PC-9 (cell line): ENCODE results near the gene RARS2. TPM values are rescaled to one million over a fixed set of nuclear protein-coding genes. Genes with fewer than 3 reads are reported as not detected.

Source experiments
- BruUV-seq: library from RNA; stranded (reverse); fragments of 400-500 nt; replicated peaks from 2 replicates; lab custom pipeline; 2021; lab: Mats Ljungman, UMichigan
- CTCF ChIA-PET: fragments of 300-600 bp; sonication (Branson Sonifier 250); formaldehyde crosslinking; loops from one replicate; lab custom pipeline; 2022; ENCODE audit warnings: antibody characterized with exemption; lab: Charles Lee
- POLR2A ChIA-PET: fragments of 300-600 bp; sonication (Branson Sonifier 250); formaldehyde crosslinking; loops from one replicate; lab custom pipeline; 2022; ENCODE audit warnings: antibody characterized with exemption; ENCODE audit not compliant: unreplicated experiment; lab: Charles Lee
- DNase-seq, 2 experiments: peaks; one replicate each; pipeline versions ENCODE4 v3.0.0 to v3.0.0-alpha.2; 2015 to 2022; ENCODE audit warnings: mixed read lengths in 1 of 2
- H2AFZ ChIP-seq: fragments of 200-600 bp; sonication (generic); 2 replicates; pipeline ENCODE4 v1.8.1; 2017; ENCODE audit warnings: antibody characterized with exemption
- H3F3A ChIP-seq: fragments of 200-600 bp; sonication (generic); 2 replicates; pipeline ENCODE4 v1.8.1; 2017; ENCODE audit warnings: antibody characterized with exemption, mild to moderate bottlenecking, low read depth; ENCODE audit not compliant: insufficient read depth
- H3K27ac ChIP-seq: fragments of 200-600 bp; sonication (generic); 2 replicates; pipeline ENCODE4 v1.6.1; 2016; ENCODE audit warnings: mixed run types
- H3K27me3 ChIP-seq: fragments of 200-600 bp; sonication (generic); 2 replicates; pipeline ENCODE4 v1.6.1; 2016; ENCODE audit warnings: low read depth, mixed run types; ENCODE audit not compliant: insufficient read depth
- H3K36me3 ChIP-seq: fragments of 200-600 bp; sonication (generic); 2 replicates; pipeline ENCODE4 v1.6.1; 2016; ENCODE audit warnings: low read depth, mixed run types
- H3K4me1 ChIP-seq: fragments of 200-600 bp; sonication (generic); replicated peaks from 2 replicates; pipeline ENCODE4 v1.6.1; 2016; ENCODE audit warnings: mixed run types; ENCODE audit not compliant: insufficient read depth
- H3K4me2 ChIP-seq: fragments of 200-600 bp; sonication (generic); 2 replicates; pipeline ENCODE4 v1.6.1; 2017; ENCODE audit warnings: mixed run types
- H3K4me3 ChIP-seq: fragments of 200-600 bp; sonication (generic); 2 replicates; pipeline ENCODE4 v1.6.1; 2016; ENCODE audit warnings: mixed run types
- H3K79me2 ChIP-seq: fragments of 200-600 bp; sonication (generic); 2 replicates; pipeline ENCODE4 v1.6.1; 2017; ENCODE audit warnings: low read depth, mixed run types
- H3K9me2 ChIP-seq: fragments of 200-600 bp; sonication (generic); 2 replicates; pipeline ENCODE4 v1.8.1; 2017; ENCODE audit warnings: mild to moderate bottlenecking; ENCODE audit not compliant: insufficient read depth
- H3K9me3 ChIP-seq: fragments of 200-600 bp; sonication (generic); 2 replicates; pipeline ENCODE4 v1.8.1; 2016; ENCODE audit warnings: low read depth; ENCODE audit not compliant: insufficient read depth
- H4K20me1 ChIP-seq: fragments of 200-600 bp; sonication (generic); 2 replicates; pipeline ENCODE4 v1.8.1; 2017; ENCODE audit not compliant: insufficient read depth
- CTCF ChIP-seq: fragments of 200-600 bp; sonication (generic); conservative IDR thresholded peaks from 2 replicates; pipeline ENCODE4 v1.6.1; 2017; ENCODE audit warnings: mixed run types, antibody characterized with exemption, mild to moderate bottlenecking, moderate library complexity
- EZH2 ChIP-seq: fragments of 200-600 bp; sonication (generic); IDR thresholded peaks from 2 replicates; pipeline ENCODE4 v1.8.0; 2017; ENCODE audit warnings: antibody characterized with exemption, low read depth
- intact Hi-C: fragments of 100-400 bp; cut with micrococcal nuclease; formaldehyde crosslinking; loops from one replicate; pipeline ENCODE4 v1.10.0; 2022; ENCODE audit not compliant: unreplicated experiment
- total RNA-seq: library from RNA; stranded (reverse); gene quantifications from 2 replicates; pipeline ENCODE4 v1.2.3, GENCODE V29; 2021

RARS2 gene
- total RNA-seq, 1 experiment from 2014 or later: 34.6 TPM

DNA sequence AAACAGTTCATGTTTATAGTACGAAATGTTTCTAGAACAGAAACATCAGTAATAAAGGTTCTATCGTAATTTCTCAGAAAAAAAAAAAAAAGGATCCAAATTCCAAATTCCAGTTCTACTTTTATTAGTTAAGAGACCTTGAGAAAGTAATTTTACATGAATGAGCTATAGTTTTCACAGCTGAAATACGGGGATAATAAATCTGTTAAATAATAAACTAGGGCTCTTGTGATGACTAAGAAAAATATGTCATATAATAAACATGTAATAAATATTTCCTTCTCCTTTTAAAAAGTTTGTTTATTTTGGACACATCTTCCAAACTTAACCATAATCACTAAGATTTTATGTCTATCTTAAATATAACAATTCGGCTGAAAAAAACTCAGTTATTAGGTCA is 17.8 kb downstream of the RARS2 start:
- Histone ChIP-seq H3K9me2 (no peaks in the 10 kb centered on the region), H3F3A (no peaks in the 10 kb centered on the region), H3K27ac (no peak overlapping the region), H3K4me1 (no peaks in the 10 kb centered on the region), H2AFZ (no peak overlapping the region), H3K9me3 (no peaks in the 10 kb centered on the region), H3K27me3 (no peaks in the 10 kb centered on the region), H3K79me2 (peaks cover 23% of the 10 kb centered on the region; the same call in 1 of the 2 replicates), H3K4me2 (no peak overlapping the region), H3K4me3 (no peak overlapping the region), H3K36me3 (no peaks in the 10 kb centered on the region), H4K20me1 (no peaks in the 10 kb centered on the region)
- intact Hi-C loops: no loop called here
- ChIA-PET POLR2A (no interaction called here), CTCF (no interaction called here)
- no peak for DNase-seq
- BruUV-seq: no TSS peak
- TF ChIP-seq EZH2 (no peak), CTCF (no peak)

DNA sequence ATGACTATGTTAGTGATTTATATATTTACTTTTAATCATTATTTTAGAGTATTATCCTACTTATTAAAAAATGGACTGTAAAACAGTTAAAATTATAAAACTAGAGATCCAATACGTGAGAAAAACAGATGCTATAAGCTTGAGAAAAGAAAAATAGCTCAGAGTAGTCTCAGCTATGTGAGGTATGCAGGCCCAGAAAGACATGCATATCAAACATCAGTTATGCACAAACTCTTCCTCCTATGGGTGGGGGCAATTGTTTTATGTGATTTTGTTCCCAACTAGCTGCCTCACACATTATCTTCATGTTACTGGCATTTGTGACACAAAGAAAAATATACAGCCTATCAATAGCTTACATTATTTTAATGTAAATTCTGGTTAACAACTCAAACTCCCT is 28.8 kb downstream of the RARS2 start:
- Histone ChIP-seq H2AFZ (no peak overlapping the region), H3K4me2 (no peak overlapping the region), H3K4me3 (no peak overlapping the region), H3F3A (no peaks in the 10 kb centered on the region), H3K27ac (no peak overlapping the region), H3K79me2 (no peaks in the 10 kb centered on the region), H4K20me1 (no peaks in the 10 kb centered on the region; the same call in 1 of the 2 replicates), H3K36me3 (peaks cover 13% of the 10 kb centered on the region), H3K27me3 (no peaks in the 10 kb centered on the region), H3K9me2 (no peaks in the 10 kb centered on the region), H3K9me3 (no peaks in the 10 kb centered on the region), H3K4me1 (no peaks in the 10 kb centered on the region)
- intact Hi-C loops: no loop called here
- TF ChIP-seq EZH2 (no peak), CTCF (no peak)
- ChIA-PET CTCF (no interaction called here), POLR2A (interaction anchor here (0.6 to 0.7 kb wide), 2 partner anchors 9 to 47 kb away, joined by 5 to 8 read pairs; no protein-coding TSS in a partner anchor)
- DNase-seq: no peak
- no TSS peak for BruUV-seq

- ChIA-PET CTCF (no interaction called here), POLR2A (no interaction called here)
- Histone ChIP-seq H3K36me3 (peaks cover 6% of the 10 kb centered on the region), H3K4me3 (no peak overlapping the region), H3F3A (no peaks in the 10 kb centered on the region), H3K27ac (no peak overlapping the region), H3K79me2 (no peaks in the 10 kb centered on the region), H2AFZ (no peak overlapping the region), H3K4me2 (no peak overlapping the region), H3K4me1 (no peaks in the 10 kb centered on the region), H4K20me1 (no peaks in the 10 kb centered on the region; the same call in 1 of the 2 replicates), H3K27me3 (no peaks in the 10 kb centered on the region), H3K9me3 (no peaks in the 10 kb centered on the region), H3K9me2 (no peaks in the 10 kb centered on the region)
- intact Hi-C loops: no loop called here
- TF ChIP-seq CTCF (no peak), EZH2 (no peak)
- no peak for DNase-seq
- no TSS peak for BruUV-seq
These were observed 31.3 kb downstream of the RARS2 start for GRCh38 chr6:87558446-87558845.
